GM10266 (cell line): ENCODE data around the gene TTC23.

ENCODE experiments used
- DNase-seq: peaks from one replicate; pipeline ENCODE4 v3.0.0; 2012; ENCODE audit errors: extremely low spot score
- CTCF ChIP-seq: IDR thresholded peaks from 2 replicates; pipeline ENCODE4 v1.5.1; 2012; ENCODE audit warnings: mild to moderate bottlenecking, low read depth; ENCODE audit not compliant: control insufficient read depth, insufficient read depth; ENCODE audit errors: missing control alignments

Gene TTC23

GRCh38 chr15:99265541-99266070, 16.2 kb upstream of the TTC23 start:
- DNase-seq, result no peak
- TF ChIP-seq CTCF, result no peak

GRCh38 chr15:99264125-99264524, 14.7 kb upstream of the TTC23 start:
- TF ChIP-seq CTCF, result no peak
- DNase-seq, result no peak

- TF ChIP-seq CTCF, result no peak
- no peak for DNase-seq
Measured at GRCh38 chr15:99257107-99257750, 7.8 kb upstream of the TTC23 start.

- DNase-seq, result no peak
- no peak for TF ChIP-seq CTCF
Measured at GRCh38 chr15:99253381-99254090, 4.2 kb upstream of the TTC23 start.

GRCh38 chr15:99252326-99252725, 2.9 kb upstream of the TTC23 start:
- TF ChIP-seq CTCF, result no peak
- no peak for DNase-seq

- no peak for TF ChIP-seq CTCF
- peak; percentile 96 for DNase-seq
Measured at GRCh38 chr15:99250857-99251841, 1.8 kb upstream of the TTC23 start, which contains the start of gene LRRC28. Gene LRRC28, plus strand, starts transcription at chr15:99251481. Its CDS starts 4,477 bp downstream, at chr15:99255958.

- TF ChIP-seq CTCF, result no peak
Measured at GRCh38 chr15:99250494-99250856, 1.1 kb upstream of the TTC23 start.

More at GRCh38 chr15:99250494-99250856, 1.1 kb upstream of the TTC23 start:
- no peak for DNase-seq
